Parathyroid adenoma (tissue), 2 donors: ENCODE data around the gene RIIAD1.

Experiments
- H2AFZ ChIP-seq: fragments of 300-600 bp; sonication (generic); one replicate; pipeline ENCODE4 v1.7.0; 2017; ENCODE audit warnings: antibody characterized with exemption, mild to moderate bottlenecking
- H3K27ac ChIP-seq: fragments of 300-600 bp; sonication (generic); one replicate; pipeline ENCODE4 v1.7.0; 2017
- H3K27me3 ChIP-seq: fragments of 300-600 bp; sonication (generic); one replicate; pipeline ENCODE4 v1.7.0; 2017; ENCODE audit warnings: low read length; ENCODE audit not compliant: control insufficient read depth, insufficient read depth
- H3K36me3 ChIP-seq: fragments of 300-600 bp; sonication (generic); one replicate; pipeline ENCODE4 v1.7.0; 2017; ENCODE audit warnings: low read length; ENCODE audit not compliant: control insufficient read depth, insufficient read depth
- H3K4me1 ChIP-seq: fragments of 300-600 bp; sonication (generic); one replicate; pipeline ENCODE4 v1.7.0; 2017; ENCODE audit warnings: control low read depth
- H3K4me2 ChIP-seq: fragments of 300-600 bp; sonication (generic); one replicate; pipeline ENCODE4 v1.7.0; 2017; ENCODE audit warnings: low read length
- H3K4me3 ChIP-seq: fragments of 300-600 bp; sonication (generic); one replicate; pipeline ENCODE4 v1.7.0; 2017; ENCODE audit warnings: low read depth, low read length
- H3K79me2 ChIP-seq: fragments of 300-600 bp; sonication (generic); one replicate; pipeline ENCODE4 v1.7.0; 2017; ENCODE audit warnings: control low read depth
- H3K9ac ChIP-seq: fragments of 300-600 bp; sonication (generic); one replicate; pipeline ENCODE4 v1.7.0; 2017; ENCODE audit warnings: mild to moderate bottlenecking
- H3K9me3 ChIP-seq: fragments of 300-600 bp; sonication (generic); one replicate; pipeline ENCODE4 v1.7.0; 2017; ENCODE audit warnings: low read length; ENCODE audit not compliant: control insufficient read depth
- CTCF ChIP-seq: fragments of 300-600 bp; sonication (generic); IDR thresholded peaks from one replicate; pipeline ENCODE4 v1.7.0; 2017; ENCODE audit warnings: antibody characterized with exemption, mild to moderate bottlenecking
- donor health status: primary hyperparathyroidism.

The RIIAD1 gene

GRCh38 chr1:151710187-151710840, 11.0 kb upstream of the RIIAD1 start:
- Histone ChIP-seq H3K27ac (no peak overlapping the region), H3K4me2 (no peak overlapping the region), H3K9me3 (no peaks in the 10 kb centered on the region), H3K27me3 (no peaks in the 10 kb centered on the region), H2AFZ (no peak overlapping the region), H3K4me1 (no peaks in the 10 kb centered on the region), H3K36me3 (no peaks in the 10 kb centered on the region), H3K9ac (no peak overlapping the region), H3K4me3 (no peak overlapping the region), H3K79me2 (no peaks in the 10 kb centered on the region)
- TF ChIP-seq CTCF: no peak

- Histone ChIP-seq H3K4me1 (no peaks in the 10 kb centered on the region), H3K27me3 (no peaks in the 10 kb centered on the region), H3K9ac (no peak overlapping the region), H3K27ac (no peak overlapping the region), H3K36me3 (no peaks in the 10 kb centered on the region), H3K4me2 (no peak overlapping the region), H3K4me3 (no peak overlapping the region), H3K79me2 (no peaks in the 10 kb centered on the region), H3K9me3 (no peaks in the 10 kb centered on the region), H2AFZ (no peak overlapping the region)
- TF ChIP-seq CTCF: no peak
Measured at GRCh38 chr1:151711044-151711800, 10.1 kb upstream of the RIIAD1 start.

GRCh38 chr1:151711951-151712350, 9.4 kb upstream of the RIIAD1 start:
- Histone ChIP-seq H3K9ac (no peak overlapping the region), H3K9me3 (no peaks in the 10 kb centered on the region), H3K4me2 (no peak overlapping the region), H3K27me3 (no peaks in the 10 kb centered on the region), H3K36me3 (no peaks in the 10 kb centered on the region), H2AFZ (no peak overlapping the region), H3K4me1 (no peaks in the 10 kb centered on the region), H3K79me2 (no peaks in the 10 kb centered on the region), H3K27ac (no peak overlapping the region), H3K4me3 (no peak overlapping the region)
- no peak for TF ChIP-seq CTCF

GRCh38 chr1:151713044-151713443, 8.3 kb upstream of the RIIAD1 start:
- H3K27me3 ChIP-seq: no peaks in the 10 kb centered on the region
- H3K79me2 ChIP-seq: no peaks in the 10 kb centered on the region
- no peak overlapping the region for H3K27ac ChIP-seq
- H3K4me3 ChIP-seq: no peak overlapping the region
- H3K9me3 ChIP-seq: no peaks in the 10 kb centered on the region
- no peak overlapping the region for H3K4me2 ChIP-seq
- no peak overlapping the region for H2AFZ ChIP-seq
- TF ChIP-seq CTCF: no peak
- no peak overlapping the region for H3K9ac ChIP-seq
- peaks cover 1% of the 10 kb centered on the region for H3K4me1 ChIP-seq
- no peaks in the 10 kb centered on the region for H3K36me3 ChIP-seq

GRCh38 chr1:151713874-151714273, 7.4 kb upstream of the RIIAD1 start:
- Histone ChIP-seq H3K27me3 (no peaks in the 10 kb centered on the region), H3K27ac (no peak overlapping the region), H3K4me3 (no peak overlapping the region), H3K36me3 (no peaks in the 10 kb centered on the region), H3K4me1 (peaks cover 6% of the 10 kb centered on the region), H2AFZ (no peak overlapping the region), H3K9me3 (no peaks in the 10 kb centered on the region), H3K9ac (no peak overlapping the region), H3K4me2 (no peak overlapping the region), H3K79me2 (no peaks in the 10 kb centered on the region)
- TF ChIP-seq CTCF: no peak
